ENCODE results near the gene LBHD1. TPM values are rescaled to one million over a fixed set of nuclear protein-coding genes. Genes with fewer than 3 reads are reported as not detected.

The LBHD1 gene
- total and polyA plus RNA-seq, 2 of the 4 experiments (the other 2 are of a cell fraction), result 1.6 to 4.0 TPM

DNA sequence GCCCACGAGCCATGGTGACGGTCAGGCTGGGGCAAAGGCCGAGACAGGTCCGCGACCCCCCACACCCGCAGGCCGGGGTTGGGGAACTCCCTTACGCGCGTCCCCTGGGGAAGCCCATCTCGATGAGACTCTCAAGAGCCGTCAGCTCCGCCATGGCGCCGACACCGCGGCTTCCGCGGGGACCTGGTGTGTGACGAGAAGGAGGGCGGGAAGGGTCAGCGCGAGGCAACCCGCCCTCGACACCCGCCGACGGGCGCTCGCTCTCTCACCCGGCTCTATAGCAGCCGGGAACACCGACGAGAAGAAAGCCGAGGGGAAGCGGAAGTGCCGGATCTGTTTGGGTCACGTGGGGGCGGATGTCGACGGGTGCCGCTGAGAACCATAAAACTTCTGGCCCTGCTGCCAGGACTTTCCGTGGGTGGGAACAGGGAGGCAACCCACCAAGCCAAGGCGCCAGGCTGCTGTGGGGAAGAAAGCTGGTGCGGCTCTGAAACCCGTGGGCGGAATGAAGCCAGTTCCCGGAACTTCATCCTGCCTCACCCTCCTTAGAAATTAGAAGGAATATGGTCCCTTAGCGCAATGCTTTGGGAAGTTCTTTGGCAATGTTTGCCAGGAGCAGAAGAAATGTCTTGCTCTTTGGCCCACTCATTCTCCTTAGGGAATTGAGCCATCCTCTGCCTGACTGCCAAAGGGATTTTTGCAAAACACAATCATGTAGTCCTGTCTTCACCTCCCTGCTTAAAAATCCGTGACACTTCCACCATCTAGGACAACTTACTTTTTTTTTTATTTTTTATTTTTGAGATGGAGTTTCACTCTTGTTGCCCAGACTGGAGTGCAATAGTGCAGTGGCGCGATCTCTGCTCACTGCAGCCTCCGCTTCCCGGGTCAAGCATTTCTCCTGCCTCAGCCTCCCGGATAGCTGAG is 7.0 kb upstream of the LBHD1 start, which contains the start of gene UBXN1 (continued):
- TF ChIP-seq FOS (IDR thresholded peaks at IDR 0.05; ENCODE audit: low read depth, low read length), result no peak
- no peak for TF ChIP-seq RFX5 (IDR thresholded peaks at IDR 0.05; ENCODE audit: low read depth, low read length)
- TF ChIP-seq MAFK (IDR thresholded peaks at IDR 0.05; ENCODE audit: low read depth, low read length), result no peak
- no peak for TF ChIP-seq CHD1 (IDR thresholded peaks at IDR 0.05; ENCODE audit: low read depth, low read length)

DNA sequence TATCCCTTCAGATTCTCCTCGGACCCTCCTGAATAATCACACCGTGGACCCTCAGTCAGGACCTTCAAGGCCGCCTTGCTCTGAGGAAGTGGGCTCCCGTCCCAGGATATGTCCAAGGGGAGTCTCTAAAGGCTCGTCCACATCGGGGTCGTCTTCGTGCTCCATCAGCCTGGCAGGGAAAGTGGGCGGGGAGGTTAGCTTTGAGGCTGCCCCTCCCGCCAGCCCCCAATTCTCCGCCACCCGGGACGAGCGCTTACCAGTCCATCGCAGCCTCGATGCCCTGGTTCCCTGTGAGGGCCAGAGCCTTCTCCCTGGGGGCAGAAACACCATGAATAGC is 6.3 kb upstream of the LBHD1 start:
- H3K36me3 ChIP-seq (ENCODE audit: control insufficient read depth, insufficient read depth, low read length), result peaks cover 17% of the 10 kb centered on the region
- peak overlapping the region; percentile 96 for H3K27ac ChIP-seq (ENCODE audit: insufficient read depth, low read length)
- H2BK120ac ChIP-seq (ENCODE audit: low read depth, low read length), result no peak overlapping the region
- WGBS, 2 experiments (ENCODE audit: extremely low coverage in 2 of 2, insufficient read length in 1 of 2), result 0% methylated on average over 4 of the region's 16 CpGs; no CpG with 5 or more reads in 1 of the 2 experiments
- peak overlapping the region; percentile 81 to 98; a peak in 1 of 4 replicates for H4K8ac ChIP-seq (ENCODE audit: low read depth in 2 of 2, low read length in 2 of 2)
- H3K4me1 ChIP-seq (ENCODE audit: control insufficient read depth, insufficient read depth, low read length), result peaks cover 8% of the 10 kb centered on the region
- H2AK5ac ChIP-seq (ENCODE audit: low read depth, low read length), result peak overlapping the region; percentile 76
- peak overlapping the region; percentile 79 for H3K4ac ChIP-seq (ENCODE audit: low read depth, low read length)
- peak overlapping the region; percentile 23; the same call in 1 of the 2 replicates for H4K91ac ChIP-seq (ENCODE audit: insufficient read depth, low read depth, low read length)
- peak overlapping the region; percentile 98 for H2AK9ac ChIP-seq (replicated peaks; ENCODE audit: low read depth, low read length, poor library complexity)
- H4K5ac ChIP-seq (ENCODE audit: low read depth, low read length), result peak overlapping the region; percentile 72
- peak overlapping the region; percentile 68 for H2BK5ac ChIP-seq (ENCODE audit: low read depth, low read length, poor library complexity, severe bottlenecking)
- peak overlapping the region; percentile 96 for H3K9ac ChIP-seq (ENCODE audit: low read depth, low read length)
- no peaks in the 10 kb centered on the region for H3K9me3 ChIP-seq (ENCODE audit: control insufficient read depth, insufficient read depth, low read length)
- 0 out of 2 replicates have a peak overlapping the region, but pooled peaks have one; percentile 76 for H3K14ac ChIP-seq (replicated peaks; ENCODE audit: low read depth, low read length)
- no TSS peak for BruUV-seq (replicated peaks)
- dilution Hi-C loops (cut with HindIII; ENCODE audit: low sequenced_read_pairs, unreplicated experiment), result no loop called here
- H3K18ac ChIP-seq (ENCODE audit: low read depth, low read length), result no peak overlapping the region
- TF ChIP-seq, protein P1, sequence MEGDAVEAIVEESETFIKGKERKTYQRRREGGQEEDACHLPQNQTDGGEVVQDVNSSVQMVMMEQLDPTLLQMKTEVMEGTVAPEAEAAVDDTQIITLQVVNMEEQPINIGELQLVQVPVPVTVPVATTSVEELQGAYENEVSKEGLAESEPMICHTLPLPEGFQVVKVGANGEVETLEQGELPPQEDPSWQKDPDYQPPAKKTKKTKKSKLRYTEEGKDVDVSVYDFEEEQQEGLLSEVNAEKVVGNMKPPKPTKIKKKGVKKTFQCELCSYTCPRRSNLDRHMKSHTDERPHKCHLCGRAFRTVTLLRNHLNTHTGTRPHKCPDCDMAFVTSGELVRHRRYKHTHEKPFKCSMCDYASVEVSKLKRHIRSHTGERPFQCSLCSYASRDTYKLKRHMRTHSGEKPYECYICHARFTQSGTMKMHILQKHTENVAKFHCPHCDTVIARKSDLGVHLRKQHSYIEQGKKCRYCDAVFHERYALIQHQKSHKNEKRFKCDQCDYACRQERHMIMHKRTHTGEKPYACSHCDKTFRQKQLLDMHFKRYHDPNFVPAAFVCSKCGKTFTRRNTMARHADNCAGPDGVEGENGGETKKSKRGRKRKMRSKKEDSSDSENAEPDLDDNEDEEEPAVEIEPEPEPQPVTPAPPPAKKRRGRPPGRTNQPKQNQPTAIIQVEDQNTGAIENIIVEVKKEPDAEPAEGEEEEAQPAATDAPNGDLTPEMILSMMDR (conservative IDR thresholded peaks at IDR 0.05; ENCODE audit: low read depth, low read length), result no peak
- no peak for TF ChIP-seq SMC3 (IDR thresholded peaks at IDR 0.05; ENCODE audit: low read depth, low read length)
- no peak for TF ChIP-seq POLR2A (IDR thresholded peaks at IDR 0.05; ENCODE audit: low read depth, low read length)
- TF ChIP-seq RCOR1 (IDR thresholded peaks at IDR 0.05; ENCODE audit: insufficient replicate concordance, low read length), result no peak
- no peaks in the 10 kb centered on the region for H3K27me3 ChIP-seq (ENCODE audit: control insufficient read depth, insufficient read depth, low read length)
- no peaks in the 10 kb centered on the region for H4K20me1 ChIP-seq (ENCODE audit: insufficient read depth, low read length)
- peaks cover 4% of the 10 kb centered on the region; the same call in 1 of the 2 replicates for H3K9me1 ChIP-seq (ENCODE audit: insufficient read depth, low read length)
- H2AFZ ChIP-seq (replicated peaks; ENCODE audit: low read length, poor library complexity), result peak overlapping the region; percentile 97
- ChIA-PET POLR2A (ENCODE audit: unreplicated experiment) (no interaction called here), CTCF (no interaction called here)
- no peak; the same call in 1 of the 2 replicates for ATAC-seq (ENCODE audit: low read depth)
- in situ Hi-C loops (cut with MboI; ENCODE audit: low sequenced_read_pairs), result no loop called here
- intact Hi-C loops (cut with micrococcal nuclease), result no loop called here
- peak overlapping the region; percentile 99 for H3K4me2 ChIP-seq (ENCODE audit: low read depth, low read length)
- no peak overlapping the region for H2BK15ac ChIP-seq (ENCODE audit: low read depth, low read length)
- H3K79me1 ChIP-seq (ENCODE audit: low read depth in 1 of 2, low read length in 2 of 2), result peaks cover 6 to 28% of the 10 kb centered on the region in 2 experiments; a peak in 3 of 4 replicates
- peak overlapping the region; percentile 15; the same call in 1 of the 2 replicates for H3K23ac ChIP-seq (ENCODE audit: low read depth, low read length)
- no peak for DNase-seq
- peak overlapping the region; percentile 35 for H3K56ac ChIP-seq (ENCODE audit: extremely low read depth, insufficient read depth, low read length)
- H3K4me3 ChIP-seq (ENCODE audit: insufficient read depth, low read depth, low read length), result peak overlapping the region; percentile 94
- H2BK20ac ChIP-seq (ENCODE audit: low read depth, low read length), result no peak overlapping the region
